Right lobe of liver (tissue), 4 donors: Measurements from ENCODE around the gene ZBED5.

Source experiments
- POLR2A ChIP-seq: fragments of 450-650 bp; IDR thresholded peaks from one replicate; pipeline ENCODE4 v1.6.1; 2017; ENCODE audit warnings: antibody characterized with exemption, mild to moderate bottlenecking
- TF ChIP-seq, protein P1 (sequence below), 4 donors: fragments of 200-600 bp in 3 of 4; fragments of 450-650 bp in 1 of 4; IDR thresholded peaks; one replicate each; pipeline versions ENCODE4 v1.5.1 to v1.8.0; 2016 to 2022; ENCODE audit warnings: antibody characterized with exemption in 4 of 4, mild to moderate bottlenecking in 2 of 4
- donor health status: DM: no; HTN: no; CAD: no.
- donor health status: DM: no; HTN: no; CAD: no.
- donor health status: DM: no; HTN: yes; CAD: no.

DNA sequence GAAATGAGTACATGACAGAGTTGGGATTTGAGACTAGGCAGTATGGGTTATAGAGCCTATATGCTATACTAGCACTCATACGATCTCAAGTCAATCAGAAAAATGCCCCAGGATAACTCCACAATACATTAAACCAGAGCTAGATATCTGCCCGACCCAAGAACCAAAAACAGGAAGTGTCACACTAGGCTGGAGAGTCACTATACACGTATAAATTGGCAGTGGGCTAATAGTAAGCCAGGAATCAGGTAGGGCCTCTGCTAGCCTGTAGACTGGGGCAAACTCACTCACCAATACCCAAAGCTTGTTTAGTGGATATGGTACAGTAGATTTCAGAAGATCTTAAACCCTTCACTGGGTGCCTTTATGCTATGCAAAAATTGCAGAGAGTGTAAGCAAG, 33.0 kb downstream of the ZBED5 start:
- TF ChIP-seq POLR2A, result no peak
- TF ChIP-seq, protein P1, sequence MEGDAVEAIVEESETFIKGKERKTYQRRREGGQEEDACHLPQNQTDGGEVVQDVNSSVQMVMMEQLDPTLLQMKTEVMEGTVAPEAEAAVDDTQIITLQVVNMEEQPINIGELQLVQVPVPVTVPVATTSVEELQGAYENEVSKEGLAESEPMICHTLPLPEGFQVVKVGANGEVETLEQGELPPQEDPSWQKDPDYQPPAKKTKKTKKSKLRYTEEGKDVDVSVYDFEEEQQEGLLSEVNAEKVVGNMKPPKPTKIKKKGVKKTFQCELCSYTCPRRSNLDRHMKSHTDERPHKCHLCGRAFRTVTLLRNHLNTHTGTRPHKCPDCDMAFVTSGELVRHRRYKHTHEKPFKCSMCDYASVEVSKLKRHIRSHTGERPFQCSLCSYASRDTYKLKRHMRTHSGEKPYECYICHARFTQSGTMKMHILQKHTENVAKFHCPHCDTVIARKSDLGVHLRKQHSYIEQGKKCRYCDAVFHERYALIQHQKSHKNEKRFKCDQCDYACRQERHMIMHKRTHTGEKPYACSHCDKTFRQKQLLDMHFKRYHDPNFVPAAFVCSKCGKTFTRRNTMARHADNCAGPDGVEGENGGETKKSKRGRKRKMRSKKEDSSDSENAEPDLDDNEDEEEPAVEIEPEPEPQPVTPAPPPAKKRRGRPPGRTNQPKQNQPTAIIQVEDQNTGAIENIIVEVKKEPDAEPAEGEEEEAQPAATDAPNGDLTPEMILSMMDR (IDR thresholded peaks at IDR 0.05), result no peak
